HG03469 (cell line): Measurements from ENCODE around the gene CYP24A1.

Experiments
- ATAC-seq: cut with Tn5 transposase; IDR thresholded peaks from one replicate; pipeline ENCODE4 v1.9.1; 2021; ENCODE audit warnings: mild to moderate bottlenecking, moderate library complexity, moderate number of reproducible peaks; ENCODE audit not compliant: unreplicated experiment

CYP24A1 gene

GRCh38 chr20:54158856-54159418 is 14.8 kb downstream of the CYP24A1 start:
- ATAC-seq = no peak

- no peak for ATAC-seq
Observed at GRCh38 chr20:54158226-54158625, 15.6 kb downstream of the CYP24A1 start.

GRCh38 chr20:54156981-54157835 is 16.6 kb downstream of the CYP24A1 start:
- ATAC-seq = no peak

GRCh38 chr20:54156522-54156921 is 17.3 kb downstream of the CYP24A1 start:
- ATAC-seq = no peak

GRCh38 chr20:54155736-54156317 is 18.0 kb downstream of the CYP24A1 start:
- ATAC-seq = no peak

GRCh38 chr20:54154439-54154838 is 19.3 kb downstream of the CYP24A1 start:
- ATAC-seq = no peak

GRCh38 chr20:54153847-54154246 is 19.9 kb downstream of the CYP24A1 start:
- ATAC-seq = no peak

- no peak for ATAC-seq
Observed at GRCh38 chr20:54153041-54153327, 20.8 kb downstream of the CYP24A1 start.

GRCh38 chr20:54152227-54153040 is 21.4 kb downstream of the CYP24A1 start:
- ATAC-seq = no peak

GRCh38 chr20:54151511-54152226 is 22.1 kb downstream of the CYP24A1 start:
- no peak for ATAC-seq

- no peak for ATAC-seq
Observed at GRCh38 chr20:54151075-54151439, 22.7 kb downstream of the CYP24A1 start.

GRCh38 chr20:54149765-54150264 is 24.0 kb downstream of the CYP24A1 start:
- no peak for ATAC-seq

- ATAC-seq = no peak
Observed at GRCh38 chr20:54148947-54149764, 24.6 kb downstream of the CYP24A1 start.

- no peak for ATAC-seq
Observed at GRCh38 chr20:54146672-54147071, 27.1 kb downstream of the CYP24A1 start.

GRCh38 chr20:54144847-54145414 is 28.9 kb downstream of the CYP24A1 start:
- no peak for ATAC-seq

- ATAC-seq = no peak
Observed at GRCh38 chr20:54140927-54141566, 32.7 kb downstream of the CYP24A1 start.

GRCh38 chr20:54140486-54140885 is 33.3 kb downstream of the CYP24A1 start:
- ATAC-seq = no peak

- ATAC-seq = no peak
Observed at GRCh38 chr20:54140067-54140466, 33.7 kb downstream of the CYP24A1 start.

- ATAC-seq = no peak
Observed at GRCh38 chr20:54139188-54139587, 34.6 kb downstream of the CYP24A1 start.
